ENCODE measurements around the gene OR11L1. TPM values are rescaled to one million over a fixed set of nuclear protein-coding genes. Genes with fewer than 3 reads are reported as not detected.

Gene OR11L1
- total RNA-seq, 1 donor from 2014 or later, result not detected

DNA sequence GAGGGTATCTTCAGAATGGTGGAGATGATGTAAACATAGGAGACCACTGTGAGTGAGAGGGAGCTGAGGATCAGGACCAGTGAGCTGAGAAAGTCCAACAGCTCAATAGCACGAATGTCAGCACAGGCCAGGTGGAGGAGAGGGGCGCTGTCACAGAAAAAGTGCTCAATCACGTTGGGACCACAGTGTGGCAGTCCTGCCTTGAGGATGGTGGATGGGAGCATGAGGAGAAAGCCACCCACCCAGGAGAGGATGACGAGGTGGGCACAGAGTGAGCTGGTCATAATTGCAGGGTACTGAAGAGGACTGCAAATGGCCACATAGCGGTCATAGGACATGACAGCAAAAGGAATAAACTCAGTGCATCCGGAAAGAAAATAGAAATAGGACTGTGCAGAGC is 8.1 kb downstream of the OR11L1 start:
- no peak for DNase-seq (ENCODE audit: low read depth)
- no peak for FAIRE-seq
- TF ChIP-seq, protein P1, sequence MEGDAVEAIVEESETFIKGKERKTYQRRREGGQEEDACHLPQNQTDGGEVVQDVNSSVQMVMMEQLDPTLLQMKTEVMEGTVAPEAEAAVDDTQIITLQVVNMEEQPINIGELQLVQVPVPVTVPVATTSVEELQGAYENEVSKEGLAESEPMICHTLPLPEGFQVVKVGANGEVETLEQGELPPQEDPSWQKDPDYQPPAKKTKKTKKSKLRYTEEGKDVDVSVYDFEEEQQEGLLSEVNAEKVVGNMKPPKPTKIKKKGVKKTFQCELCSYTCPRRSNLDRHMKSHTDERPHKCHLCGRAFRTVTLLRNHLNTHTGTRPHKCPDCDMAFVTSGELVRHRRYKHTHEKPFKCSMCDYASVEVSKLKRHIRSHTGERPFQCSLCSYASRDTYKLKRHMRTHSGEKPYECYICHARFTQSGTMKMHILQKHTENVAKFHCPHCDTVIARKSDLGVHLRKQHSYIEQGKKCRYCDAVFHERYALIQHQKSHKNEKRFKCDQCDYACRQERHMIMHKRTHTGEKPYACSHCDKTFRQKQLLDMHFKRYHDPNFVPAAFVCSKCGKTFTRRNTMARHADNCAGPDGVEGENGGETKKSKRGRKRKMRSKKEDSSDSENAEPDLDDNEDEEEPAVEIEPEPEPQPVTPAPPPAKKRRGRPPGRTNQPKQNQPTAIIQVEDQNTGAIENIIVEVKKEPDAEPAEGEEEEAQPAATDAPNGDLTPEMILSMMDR (IDR thresholded peaks at IDR 0.05; ENCODE audit: insufficient read depth, low read length, severe bottlenecking), result no peak

DNA sequence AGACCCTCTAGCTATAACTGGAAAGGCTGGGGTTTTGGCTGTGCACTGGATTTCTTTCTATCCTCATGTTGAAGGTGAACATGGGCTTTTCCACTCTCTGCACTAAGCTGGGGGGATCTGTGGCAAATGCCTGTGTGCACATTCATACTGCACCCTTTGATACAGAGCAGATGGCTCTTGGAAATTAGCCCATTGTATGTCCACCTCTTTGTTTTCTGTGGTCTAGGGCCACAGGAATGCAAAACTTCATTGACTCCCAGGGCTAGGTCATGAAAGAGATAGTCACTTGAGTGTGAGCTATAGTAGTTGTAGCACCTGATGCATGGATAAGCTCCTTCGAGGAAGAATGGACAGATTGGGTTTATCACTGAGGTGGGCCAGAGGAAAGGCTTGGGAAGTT is 12.0 kb downstream of the OR11L1 start:
- H3K4me3 ChIP-seq (ENCODE audit: low read depth, low read length), result no peak overlapping the region
- TF ChIP-seq, protein P1 (IDR thresholded peaks at IDR 0.05; ENCODE audit: insufficient read depth, low read length, severe bottlenecking), result no peak
- no peaks in the 10 kb centered on the region for H3K27me3 ChIP-seq (ENCODE audit: control insufficient read depth, insufficient read depth, low read length)
- no peaks in the 10 kb centered on the region for H3K36me3 ChIP-seq (ENCODE audit: control insufficient read depth, insufficient read depth, low read length)
- DNase-seq (ENCODE audit: low read depth) (no peak), FAIRE-seq (peak; percentile 55)

More for the DNA sequence above, 8.1 kb downstream of the OR11L1 start:
- Histone ChIP-seq H3K36me3 (ENCODE audit: control insufficient read depth, insufficient read depth, low read length) (no peaks in the 10 kb centered on the region), H3K4me3 (ENCODE audit: low read depth, low read length) (no peak overlapping the region), H3K27me3 (ENCODE audit: control insufficient read depth, insufficient read depth, low read length) (no peaks in the 10 kb centered on the region)

DNA sequence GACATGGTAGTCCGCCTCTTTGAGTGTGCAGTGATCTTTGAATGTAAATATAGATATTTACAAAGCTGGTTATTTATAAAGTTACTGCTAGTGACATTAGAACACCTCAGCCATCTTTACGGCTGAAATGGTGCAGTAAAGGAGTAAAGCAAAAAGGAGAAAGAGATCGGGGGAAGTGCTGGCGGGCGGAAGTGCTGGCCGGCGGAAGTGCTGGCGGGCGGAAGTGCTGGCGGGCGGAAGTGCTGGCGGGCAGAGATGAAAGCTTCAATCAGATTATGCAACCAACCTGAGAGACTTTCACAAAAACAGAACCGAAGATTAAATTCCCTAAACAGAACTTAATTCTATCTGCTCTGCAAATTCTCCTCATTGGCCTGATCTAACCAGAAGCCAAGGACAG is 16.3 kb downstream of the OR11L1 start:
- FAIRE-seq, result no peak
- Histone ChIP-seq H3K36me3 (ENCODE audit: control insufficient read depth, insufficient read depth, low read length) (no peaks in the 10 kb centered on the region), H3K4me3 (ENCODE audit: low read depth, low read length) (no peak overlapping the region), H3K27me3 (ENCODE audit: control insufficient read depth, insufficient read depth, low read length) (no peaks in the 10 kb centered on the region)
- no peak for DNase-seq (ENCODE audit: low read depth)
- TF ChIP-seq, protein P1 (IDR thresholded peaks at IDR 0.05; ENCODE audit: insufficient read depth, low read length, severe bottlenecking), result no peak

DNA sequence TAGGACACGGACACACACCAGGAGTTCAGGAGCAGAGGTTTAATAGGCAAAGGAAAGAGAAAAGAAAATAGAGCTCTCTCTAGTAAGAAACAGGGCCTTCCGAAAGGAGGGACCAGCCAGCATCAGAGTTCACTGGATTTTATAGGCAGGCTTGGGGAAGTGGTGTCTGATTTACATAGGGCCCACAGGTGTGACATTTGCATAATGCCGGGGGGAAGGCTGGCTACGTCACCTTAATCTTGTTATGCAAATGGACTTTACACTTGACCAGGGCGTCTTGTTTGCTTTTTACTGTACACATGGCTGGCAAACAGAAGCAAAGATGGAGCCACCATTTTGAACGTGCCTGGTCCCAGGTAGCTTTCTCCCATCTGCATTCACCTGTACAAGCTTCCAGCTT is 17.7 kb downstream of the OR11L1 start, which contains the start of gene OR14A16:
Gene OR14A16 (minus strand): TSS at position 97 of the 400 bp plus-strand sequence. CDS start 8,390 bp downstream, outside the sequence.
- no peak for DNase-seq (ENCODE audit: low read depth)
- Histone ChIP-seq H3K36me3 (ENCODE audit: control insufficient read depth, insufficient read depth, low read length) (no peaks in the 10 kb centered on the region), H3K27me3 (ENCODE audit: control insufficient read depth, insufficient read depth, low read length) (no peaks in the 10 kb centered on the region), H3K4me3 (ENCODE audit: low read depth, low read length) (no peak within 1 kb of the TSS)
- no peak for FAIRE-seq
- TF ChIP-seq, protein P1 (IDR thresholded peaks at IDR 0.05; ENCODE audit: insufficient read depth, low read length, severe bottlenecking), result no peak

- no peak overlapping the region for H3K4me3 ChIP-seq (ENCODE audit: low read depth, low read length)
- FAIRE-seq (no peak), DNase-seq (ENCODE audit: low read depth) (no peak)
- no peaks in the 10 kb centered on the region for H3K27me3 ChIP-seq (ENCODE audit: control insufficient read depth, insufficient read depth, low read length)
- H3K36me3 ChIP-seq (ENCODE audit: control insufficient read depth, insufficient read depth, low read length), result no peaks in the 10 kb centered on the region
- TF ChIP-seq, protein P1 (IDR thresholded peaks at IDR 0.05; ENCODE audit: insufficient read depth, low read length, severe bottlenecking), result no peak
These were observed 19.6 kb downstream of the OR11L1 start for GRCh38 chr1:247822060-247822459.

DNA sequence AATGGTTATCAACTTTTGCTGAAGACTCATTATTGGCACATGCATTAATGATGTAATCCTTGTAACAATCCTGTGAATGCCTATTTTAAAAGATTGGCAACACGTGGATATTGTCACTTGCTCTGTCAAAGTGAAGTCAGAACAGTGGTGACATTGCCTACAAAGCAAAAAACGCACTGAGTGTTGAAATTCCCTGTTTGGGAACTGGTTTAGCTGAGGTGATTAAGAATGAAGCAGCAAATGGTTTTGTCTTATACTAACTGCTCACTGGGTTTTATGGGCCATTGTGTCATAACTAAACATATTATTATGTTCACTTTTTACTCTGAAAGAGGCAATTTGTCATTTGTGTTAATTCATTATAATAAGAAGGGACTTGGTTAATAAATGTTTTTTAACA is 29.1 kb downstream of the OR11L1 start:
- DNase-seq (ENCODE audit: low read depth), result no peak
- no peak overlapping the region for H3K4me3 ChIP-seq (ENCODE audit: low read depth, low read length)
- FAIRE-seq, result no peak
- no peaks in the 10 kb centered on the region for H3K27me3 ChIP-seq (ENCODE audit: control insufficient read depth, insufficient read depth, low read length)
- no peaks in the 10 kb centered on the region for H3K36me3 ChIP-seq (ENCODE audit: control insufficient read depth, insufficient read depth, low read length)
- TF ChIP-seq, protein P1 (IDR thresholded peaks at IDR 0.05; ENCODE audit: insufficient read depth, low read length, severe bottlenecking), result no peak
